Measurements from ENCODE around the gene KRT76. TPM values are rescaled to one million over a fixed set of nuclear protein-coding genes. Genes with fewer than 3 reads are reported as not detected.

Gene KRT76
- total RNA-seq, 1 experiment from 2014 or later: not detected

- ChIA-PET POLR2A (no interaction called here), CTCF (no interaction called here)
- Mint-ChIP-seq H3K27ac (ENCODE audit: unreplicated experiment) (no peak overlapping the region), H3K4me3 (ENCODE audit: unreplicated experiment) (no peak overlapping the region), H3K4me1 (ENCODE audit: low read depth, unreplicated experiment) (no peaks in the 10 kb centered on the region), H3K27me3 (ENCODE audit: insufficient read depth, unreplicated experiment) (peaks cover 10% of the 10 kb centered on the region), H3K36me3 (ENCODE audit: insufficient read depth, unreplicated experiment) (no peaks in the 10 kb centered on the region), H3K9me3 (ENCODE audit: unreplicated experiment) (peaks cover 9% of the 10 kb centered on the region)
- H3K36me3 ChIP-seq (ENCODE audit: control insufficient read depth, insufficient read depth, low read length): no peaks in the 10 kb centered on the region
- intact Hi-C loops (cut with micrococcal nuclease; ENCODE audit: unreplicated experiment): no loop called here
- no peak for DNase-seq
- no peak overlapping the region for H3K4me3 ChIP-seq (ENCODE audit: low read depth, low read length)
- no peak for TF ChIP-seq CTCF (IDR thresholded peaks at IDR 0.05; ENCODE audit: insufficient read depth in 1 of 2, low read depth in 1 of 2, low read length in 1 of 2, severe bottlenecking in 1 of 2, unreplicated experiment in 1 of 2)
- H3K27me3 ChIP-seq (replicated peaks; ENCODE audit: control insufficient read depth, insufficient read depth, low read length): no peaks in the 10 kb centered on the region
- no TSS peak for BruUV-seq (replicated peaks)
- no peaks in the 10 kb centered on the region for H3K4me1 ChIP-seq
- H3K9me3 ChIP-seq: no peaks in the 10 kb centered on the region
Measured at GRCh38 chr12:52787324-52788191, 10.4 kb upstream of the KRT76 start.

- POLR2A ChIA-PET: no interaction called here
- no TSS peak for BruUV-seq (replicated peaks)
- peaks cover 9% of the 10 kb centered on the region for H3K9me3 Mint-ChIP-seq (ENCODE audit: unreplicated experiment)
- H3K27me3 Mint-ChIP-seq (ENCODE audit: insufficient read depth, unreplicated experiment): peaks cover 10% of the 10 kb centered on the region
- no peak for DNase-seq
- no peak for TF ChIP-seq CTCF (IDR thresholded peaks at IDR 0.05; ENCODE audit: insufficient read depth in 1 of 2, low read depth in 1 of 2, low read length in 1 of 2, severe bottlenecking in 1 of 2, unreplicated experiment in 1 of 2)
- no peak overlapping the region for H3K4me3 Mint-ChIP-seq (ENCODE audit: unreplicated experiment)
- H3K36me3 ChIP-seq (ENCODE audit: control insufficient read depth, insufficient read depth, low read length): no peaks in the 10 kb centered on the region
- no peaks in the 10 kb centered on the region for H3K4me1 Mint-ChIP-seq (ENCODE audit: low read depth, unreplicated experiment)
- H3K4me3 ChIP-seq (ENCODE audit: low read depth, low read length): no peak overlapping the region
- intact Hi-C loops (cut with micrococcal nuclease; ENCODE audit: unreplicated experiment): no loop called here
- H3K36me3 Mint-ChIP-seq (ENCODE audit: insufficient read depth, unreplicated experiment): no peaks in the 10 kb centered on the region
- no peak overlapping the region for H3K27ac Mint-ChIP-seq (ENCODE audit: unreplicated experiment)
- CTCF ChIA-PET: no interaction called here
- no peaks in the 10 kb centered on the region for H3K4me1 ChIP-seq
- no peaks in the 10 kb centered on the region for H3K27me3 ChIP-seq (replicated peaks; ENCODE audit: control insufficient read depth, insufficient read depth, low read length)
- H3K9me3 ChIP-seq: no peaks in the 10 kb centered on the region
Measured at GRCh38 chr12:52784909-52785308, 7.8 kb upstream of the KRT76 start.

- no peak for TF ChIP-seq CTCF (IDR thresholded peaks at IDR 0.05; ENCODE audit: insufficient read depth in 1 of 2, low read depth in 1 of 2, low read length in 1 of 2, severe bottlenecking in 1 of 2, unreplicated experiment in 1 of 2)
- POLR2A ChIA-PET: no interaction called here
- Mint-ChIP-seq H3K4me1 (ENCODE audit: low read depth, unreplicated experiment) (no peaks in the 10 kb centered on the region), H3K36me3 (ENCODE audit: insufficient read depth, unreplicated experiment) (no peaks in the 10 kb centered on the region), H3K27ac (ENCODE audit: unreplicated experiment) (no peak overlapping the region), H3K9me3 (ENCODE audit: unreplicated experiment) (peaks cover 9% of the 10 kb centered on the region), H3K4me3 (ENCODE audit: unreplicated experiment) (no peak overlapping the region), H3K27me3 (ENCODE audit: insufficient read depth, unreplicated experiment) (peaks cover 10% of the 10 kb centered on the region)
- DNase-seq: no peak
- CTCF ChIA-PET: interaction anchor here (0.6 kb wide), 1 partner anchor 53 kb away, joined by 8 read pairs; no protein-coding TSS in a partner anchor
- Histone ChIP-seq H3K27me3 (replicated peaks; ENCODE audit: control insufficient read depth, insufficient read depth, low read length) (no peaks in the 10 kb centered on the region), H3K9me3 (no peaks in the 10 kb centered on the region), H3K4me3 (ENCODE audit: low read depth, low read length) (no peak overlapping the region), H3K36me3 (ENCODE audit: control insufficient read depth, insufficient read depth, low read length) (no peaks in the 10 kb centered on the region), H3K4me1 (no peaks in the 10 kb centered on the region)
- BruUV-seq (replicated peaks): no TSS peak
- intact Hi-C loops (cut with micrococcal nuclease; ENCODE audit: unreplicated experiment): no loop called here
Measured at GRCh38 chr12:52783563-52784316, 6.6 kb upstream of the KRT76 start.

All from Caco-2 (cell line).